ENCODE measurements around the gene PLD4. TPM values are rescaled to one million over a fixed set of nuclear protein-coding genes. Genes with fewer than 3 reads are reported as not detected.
A peak's percentile ranks its signal among the peaks of the same experiment; 100 is the strongest.

Gene PLD4
- polyA plus RNA-seq, 3 donors: 12.2 to 15.5 (median 15.1) TPM

DNA sequence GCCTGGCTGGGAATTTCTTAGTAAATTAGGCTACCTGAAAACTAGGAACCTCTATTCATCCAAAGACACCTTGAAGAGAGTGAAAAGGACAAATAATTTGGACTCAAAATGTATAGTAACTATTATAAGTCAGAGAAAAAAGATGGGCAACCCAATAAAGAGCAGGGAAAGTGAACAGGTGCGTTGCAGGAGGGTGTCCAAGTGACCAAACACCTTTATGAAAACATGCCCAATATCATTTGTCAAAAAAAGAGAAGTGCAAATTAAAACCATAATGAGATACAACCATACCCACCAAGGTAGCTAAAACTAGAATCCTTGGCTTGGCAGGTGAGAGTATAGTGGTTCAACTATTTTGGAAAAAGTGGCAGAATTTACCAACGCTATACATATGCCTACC lies 24.9 kb upstream of the PLD4 start:
- Mint-ChIP-seq H3K27ac (no peak overlapping the region), H3K9me3 (peaks cover 0 to 1% (median 0%) of the 10 kb centered on the region in 7 donors), H3K4me1 (no peaks in the 10 kb centered on the region), H3K27me3 (ENCODE audit: low read depth in 3 of 3) (peaks cover 15 to 25% (median 25%) of the 10 kb centered on the region in 3 donors), H3K36me3 (no peaks in the 10 kb centered on the region), H3K4me3 (peak overlapping the region in 1 of 2 donors; percentile 7)
- no CpG with 5 or more reads among the region's 2 CpGs for WGBS (ENCODE audit: insufficient coverage)
- DNase-seq: no peak
- Histone ChIP-seq H4K20me1 (ENCODE audit: insufficient read depth, low read length) (no peaks in the 10 kb centered on the region), H3K4me3 (replicated peaks in 1 of 3; ENCODE audit: low read depth in 2 of 3, low read length in 3 of 3) (no peak overlapping the region), H3K27ac (ENCODE audit: low read depth in 1 of 2, low read length in 2 of 2) (no peak overlapping the region), H3K9me3 (replicated peaks in 1 of 2; ENCODE audit: control insufficient read depth in 1 of 2, insufficient read depth in 1 of 2, low read length in 2 of 2) (no peaks in the 10 kb centered on the region), H3K36me3 (replicated peaks in 1 of 2; ENCODE audit: control insufficient read depth in 1 of 2, insufficient read depth in 2 of 2, low read length in 2 of 2) (no peaks in the 10 kb centered on the region), H3K4me1 (ENCODE audit: control insufficient read depth in 1 of 2, insufficient read depth in 2 of 2, low read length in 2 of 2) (no peaks in the 10 kb centered on the region), H3K79me2 (ENCODE audit: insufficient read depth, low read length) (no peaks in the 10 kb centered on the region), H2AFZ (ENCODE audit: insufficient read depth, low read depth, low read length, poor library complexity, severe bottlenecking) (no peak overlapping the region), H3K4me2 (replicated peaks; ENCODE audit: extremely low read depth, low read length, poor library complexity, severe bottlenecking) (no peak overlapping the region), H3K9ac (ENCODE audit: insufficient read depth, low read length, poor library complexity, severe bottlenecking) (no peak overlapping the region), H3K27me3 (ENCODE audit: control insufficient read depth in 2 of 2, insufficient read depth in 2 of 2, low read length in 2 of 2) (peaks cover 3% of the 10 kb centered on the region in 2 donors)
- TF ChIP-seq, protein P1, sequence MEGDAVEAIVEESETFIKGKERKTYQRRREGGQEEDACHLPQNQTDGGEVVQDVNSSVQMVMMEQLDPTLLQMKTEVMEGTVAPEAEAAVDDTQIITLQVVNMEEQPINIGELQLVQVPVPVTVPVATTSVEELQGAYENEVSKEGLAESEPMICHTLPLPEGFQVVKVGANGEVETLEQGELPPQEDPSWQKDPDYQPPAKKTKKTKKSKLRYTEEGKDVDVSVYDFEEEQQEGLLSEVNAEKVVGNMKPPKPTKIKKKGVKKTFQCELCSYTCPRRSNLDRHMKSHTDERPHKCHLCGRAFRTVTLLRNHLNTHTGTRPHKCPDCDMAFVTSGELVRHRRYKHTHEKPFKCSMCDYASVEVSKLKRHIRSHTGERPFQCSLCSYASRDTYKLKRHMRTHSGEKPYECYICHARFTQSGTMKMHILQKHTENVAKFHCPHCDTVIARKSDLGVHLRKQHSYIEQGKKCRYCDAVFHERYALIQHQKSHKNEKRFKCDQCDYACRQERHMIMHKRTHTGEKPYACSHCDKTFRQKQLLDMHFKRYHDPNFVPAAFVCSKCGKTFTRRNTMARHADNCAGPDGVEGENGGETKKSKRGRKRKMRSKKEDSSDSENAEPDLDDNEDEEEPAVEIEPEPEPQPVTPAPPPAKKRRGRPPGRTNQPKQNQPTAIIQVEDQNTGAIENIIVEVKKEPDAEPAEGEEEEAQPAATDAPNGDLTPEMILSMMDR (IDR thresholded peaks at IDR 0.05): no peak
- intact Hi-C loops (cut with micrococcal nuclease): no loop called here

DNA sequence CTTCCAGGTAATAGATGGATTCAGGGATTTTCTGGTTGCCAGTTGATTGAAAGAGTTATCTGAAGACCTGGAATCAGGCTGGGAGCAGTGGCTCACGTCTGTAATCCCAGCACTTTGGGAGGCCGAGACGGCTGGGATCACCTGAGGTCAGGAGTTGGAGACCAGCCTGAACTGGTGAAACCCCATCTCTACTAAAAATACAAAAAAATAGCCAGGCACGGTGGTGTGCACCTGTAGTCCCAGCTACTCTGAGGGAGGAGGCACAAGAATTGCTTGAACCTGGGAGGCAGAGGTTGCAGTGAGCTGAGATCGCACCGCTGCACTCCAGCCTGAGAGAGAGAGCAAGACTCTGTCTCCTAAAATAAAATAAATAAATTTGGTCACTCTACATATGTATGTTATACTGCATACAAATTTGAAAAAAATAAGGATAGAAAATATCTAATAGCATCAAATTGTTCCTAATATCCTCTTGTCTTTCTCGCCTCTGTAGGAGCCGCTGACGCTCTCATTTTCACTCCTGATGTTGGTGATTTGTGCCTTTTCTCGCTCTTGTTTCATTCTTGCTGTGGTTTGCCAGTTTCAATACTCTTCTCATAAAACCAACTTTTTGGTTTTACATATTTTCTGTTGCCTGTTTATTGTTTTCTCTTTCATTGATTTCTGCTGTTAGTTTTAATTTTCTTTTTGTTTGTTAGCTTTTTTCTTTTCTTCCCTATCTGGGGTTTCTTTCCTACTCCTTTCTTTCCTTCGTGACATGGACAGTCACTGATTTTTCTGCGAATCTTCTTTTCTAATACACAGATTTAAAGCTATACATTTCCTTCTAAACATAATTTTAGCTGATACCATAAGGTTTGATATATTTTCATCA lies 23.8 kb upstream of the PLD4 start:
- Mint-ChIP-seq H3K4me1 (no peaks in the 10 kb centered on the region), H3K9me3 (peaks cover 0 to 1% (median 0%) of the 10 kb centered on the region in 7 donors), H3K36me3 (no peaks in the 10 kb centered on the region), H3K27ac (no peak overlapping the region), H3K4me3 (no peak overlapping the region), H3K27me3 (ENCODE audit: low read depth in 3 of 3) (peaks cover 17 to 27% (median 27%) of the 10 kb centered on the region in 3 donors)
- Histone ChIP-seq H3K36me3 (replicated peaks in 1 of 2; ENCODE audit: control insufficient read depth in 1 of 2, insufficient read depth in 2 of 2, low read length in 2 of 2) (no peaks in the 10 kb centered on the region), H3K27me3 (ENCODE audit: control insufficient read depth in 2 of 2, insufficient read depth in 2 of 2, low read length in 2 of 2) (peaks cover 3% of the 10 kb centered on the region in 2 donors), H3K9ac (ENCODE audit: insufficient read depth, low read length, poor library complexity, severe bottlenecking) (no peak overlapping the region), H3K27ac (ENCODE audit: low read depth in 1 of 2, low read length in 2 of 2) (no peak overlapping the region), H3K79me2 (ENCODE audit: insufficient read depth, low read length) (no peaks in the 10 kb centered on the region), H3K4me1 (ENCODE audit: control insufficient read depth in 1 of 2, insufficient read depth in 2 of 2, low read length in 2 of 2) (no peaks in the 10 kb centered on the region), H3K9me3 (replicated peaks in 1 of 2; ENCODE audit: control insufficient read depth in 1 of 2, insufficient read depth in 1 of 2, low read length in 2 of 2) (no peaks in the 10 kb centered on the region), H3K4me2 (replicated peaks; ENCODE audit: extremely low read depth, low read length, poor library complexity, severe bottlenecking) (no peak overlapping the region), H2AFZ (ENCODE audit: insufficient read depth, low read depth, low read length, poor library complexity, severe bottlenecking) (no peak overlapping the region), H3K4me3 (replicated peaks in 1 of 3; ENCODE audit: low read depth in 2 of 3, low read length in 3 of 3) (no peak overlapping the region), H4K20me1 (ENCODE audit: insufficient read depth, low read length) (no peaks in the 10 kb centered on the region)
- DNase-seq: no peak
- WGBS (ENCODE audit: insufficient coverage): no CpG with 5 or more reads among the region's 12 CpGs
- TF ChIP-seq, protein P1 (IDR thresholded peaks at IDR 0.05): no peak
- intact Hi-C loops (cut with micrococcal nuclease): no loop called here
